ENCODE measurements around the gene OGG1.

Gene OGG1

GRCh38 chr3:9806137-9806536 lies 56.4 kb downstream of the OGG1 start:
- no peak for DNase-seq (ENCODE audit: extremely low spot score, insufficient read length, low read depth)
- FAIRE-seq: no peak
